Progenitor cell of endocrine pancreas (in vitro differentiated cells): ENCODE measurements around the gene TAPT1. TPM values are rescaled to one million over a fixed set of nuclear protein-coding genes. Genes with fewer than 3 reads are reported as not detected.
A peak's percentile ranks its signal among the peaks of the same experiment; 100 is the strongest.

Experiments used
- DNase-seq: peaks from one replicate; pipeline ENCODE4 v3.0.0; 2021; ENCODE audit warnings: low spot score; ENCODE audit not compliant: unreplicated experiment
- H3K27ac Mint-ChIP-seq: 2 replicates; pipeline ENCODE4 v1.8.0; 2021; ENCODE audit warnings: mild to moderate bottlenecking, moderate library complexity, mixed read lengths
- H3K27me3 Mint-ChIP-seq: 2 replicates; pipeline ENCODE4 v1.8.0; 2021; ENCODE audit warnings: mixed read lengths
- H3K36me3 Mint-ChIP-seq: 2 replicates; pipeline ENCODE4 v1.8.0; 2022; ENCODE audit warnings: mixed read lengths; ENCODE audit not compliant: insufficient read depth
- H3K4me1 Mint-ChIP-seq: 2 replicates; pipeline ENCODE4 v1.8.0; 2021; ENCODE audit warnings: low read depth, mixed read lengths
- H3K4me3 Mint-ChIP-seq: 2 replicates; pipeline ENCODE4 v1.8.0; 2021; ENCODE audit warnings: low read depth, mild to moderate bottlenecking, moderate library complexity, mixed read lengths
- H3K9me3 Mint-ChIP-seq: 2 replicates; pipeline ENCODE4 v1.8.0; 2021; ENCODE audit warnings: low read depth, mixed read lengths
- total RNA-seq: library from RNA; stranded (reverse); gene quantifications from 2 replicates; pipeline ENCODE4 v1.2.1, GENCODE V29; 2021
- TF ChIP-seq, protein P1 (sequence below): fragments of 200-600 bp; sonication (generic); IDR thresholded peaks from one replicate; pipeline ENCODE4 v1.5.0; 2021; ENCODE audit warnings: antibody characterized with exemption, mild to moderate bottlenecking; ENCODE audit not compliant: unreplicated experiment

The TAPT1 gene
- total RNA-seq, 1 donor from 2014 or later = 29.1 TPM

DNA sequence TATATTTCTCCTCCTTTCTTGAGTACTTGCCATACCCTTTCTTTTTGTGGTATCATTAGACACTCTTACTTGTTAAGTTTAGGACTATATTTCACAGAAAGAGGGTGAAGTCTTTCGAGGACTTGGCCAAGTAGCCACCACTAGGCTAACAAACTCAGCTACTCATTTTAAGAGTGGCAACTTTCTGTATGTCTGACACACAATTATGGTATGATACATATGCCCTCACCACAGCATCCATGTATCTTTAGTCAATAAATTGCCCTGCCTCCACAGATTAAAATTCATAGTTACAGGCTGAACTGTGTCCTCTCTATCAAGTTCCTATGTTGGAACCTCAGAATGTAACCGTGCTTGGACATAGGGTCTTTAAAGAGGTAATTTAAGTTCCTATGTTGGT is 23.2 kb downstream of the TAPT1 start:
- no peak for DNase-seq
- Mint-ChIP-seq H3K27me3 (no peaks in the 10 kb centered on the region), H3K9me3 (no peaks in the 10 kb centered on the region)

DNA sequence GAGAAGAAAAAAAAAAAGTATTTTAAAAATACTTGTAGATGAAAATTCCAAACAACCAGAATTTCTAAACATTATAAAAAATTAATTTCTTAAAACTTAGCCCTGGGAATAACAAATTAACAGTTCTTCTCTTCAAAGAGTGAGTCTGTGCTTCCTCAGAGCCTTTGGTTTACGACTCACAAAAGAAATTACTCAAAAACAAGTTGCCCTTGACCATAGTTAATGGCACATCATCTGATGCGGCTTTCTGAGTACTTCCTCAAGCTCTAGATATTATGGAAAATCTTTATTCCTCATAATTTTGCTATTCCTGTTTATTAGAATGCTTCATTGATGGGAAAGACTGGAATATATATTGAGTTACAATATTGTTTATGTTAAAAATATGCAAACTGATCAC is 23.7 kb downstream of the TAPT1 start:
- Mint-ChIP-seq H3K36me3 (no peaks in the 10 kb centered on the region), H3K4me3 (no peak overlapping the region), H3K9me3 (no peaks in the 10 kb centered on the region), H3K27me3 (no peaks in the 10 kb centered on the region), H3K27ac (no peak overlapping the region), H3K4me1 (peaks cover 11% of the 10 kb centered on the region)
- TF ChIP-seq, protein P1, sequence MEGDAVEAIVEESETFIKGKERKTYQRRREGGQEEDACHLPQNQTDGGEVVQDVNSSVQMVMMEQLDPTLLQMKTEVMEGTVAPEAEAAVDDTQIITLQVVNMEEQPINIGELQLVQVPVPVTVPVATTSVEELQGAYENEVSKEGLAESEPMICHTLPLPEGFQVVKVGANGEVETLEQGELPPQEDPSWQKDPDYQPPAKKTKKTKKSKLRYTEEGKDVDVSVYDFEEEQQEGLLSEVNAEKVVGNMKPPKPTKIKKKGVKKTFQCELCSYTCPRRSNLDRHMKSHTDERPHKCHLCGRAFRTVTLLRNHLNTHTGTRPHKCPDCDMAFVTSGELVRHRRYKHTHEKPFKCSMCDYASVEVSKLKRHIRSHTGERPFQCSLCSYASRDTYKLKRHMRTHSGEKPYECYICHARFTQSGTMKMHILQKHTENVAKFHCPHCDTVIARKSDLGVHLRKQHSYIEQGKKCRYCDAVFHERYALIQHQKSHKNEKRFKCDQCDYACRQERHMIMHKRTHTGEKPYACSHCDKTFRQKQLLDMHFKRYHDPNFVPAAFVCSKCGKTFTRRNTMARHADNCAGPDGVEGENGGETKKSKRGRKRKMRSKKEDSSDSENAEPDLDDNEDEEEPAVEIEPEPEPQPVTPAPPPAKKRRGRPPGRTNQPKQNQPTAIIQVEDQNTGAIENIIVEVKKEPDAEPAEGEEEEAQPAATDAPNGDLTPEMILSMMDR = no peak
- DNase-seq = no peak

More for the DNA sequence above, 23.2 kb downstream of the TAPT1 start:
- peaks cover 6% of the 10 kb centered on the region for H3K4me1 Mint-ChIP-seq
- TF ChIP-seq, protein P1 = no peak
- H3K4me3 Mint-ChIP-seq = no peak overlapping the region
- H3K36me3 Mint-ChIP-seq = no peaks in the 10 kb centered on the region
- H3K27ac Mint-ChIP-seq = no peak overlapping the region

DNA sequence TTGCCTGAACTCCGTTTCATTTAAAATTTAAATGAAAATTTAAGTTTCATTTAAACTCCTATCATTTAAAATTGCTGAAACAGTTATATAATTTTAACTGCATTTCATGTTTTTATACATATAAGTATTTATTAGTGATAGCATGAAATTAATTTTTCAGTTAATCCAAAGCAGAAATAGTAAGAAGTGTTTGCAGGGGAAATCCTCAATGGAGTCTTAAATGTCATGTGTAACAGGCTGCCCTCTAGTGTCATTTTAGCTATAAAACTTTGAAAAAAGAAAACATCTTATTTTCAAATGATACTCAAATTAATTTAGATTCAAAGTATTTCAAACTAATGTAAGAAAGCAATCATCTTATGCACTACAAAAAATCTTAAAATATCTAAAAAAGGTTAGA is 27.2 kb downstream of the TAPT1 start:
- no peaks in the 10 kb centered on the region for H3K9me3 Mint-ChIP-seq
- peaks cover 19% of the 10 kb centered on the region for H3K4me1 Mint-ChIP-seq
- H3K36me3 Mint-ChIP-seq = no peaks in the 10 kb centered on the region
- H3K27me3 Mint-ChIP-seq = no peaks in the 10 kb centered on the region
- DNase-seq = no peak
- H3K27ac Mint-ChIP-seq = no peak overlapping the region
- H3K4me3 Mint-ChIP-seq = no peak overlapping the region
- TF ChIP-seq, protein P1 = peak; percentile 59

DNA sequence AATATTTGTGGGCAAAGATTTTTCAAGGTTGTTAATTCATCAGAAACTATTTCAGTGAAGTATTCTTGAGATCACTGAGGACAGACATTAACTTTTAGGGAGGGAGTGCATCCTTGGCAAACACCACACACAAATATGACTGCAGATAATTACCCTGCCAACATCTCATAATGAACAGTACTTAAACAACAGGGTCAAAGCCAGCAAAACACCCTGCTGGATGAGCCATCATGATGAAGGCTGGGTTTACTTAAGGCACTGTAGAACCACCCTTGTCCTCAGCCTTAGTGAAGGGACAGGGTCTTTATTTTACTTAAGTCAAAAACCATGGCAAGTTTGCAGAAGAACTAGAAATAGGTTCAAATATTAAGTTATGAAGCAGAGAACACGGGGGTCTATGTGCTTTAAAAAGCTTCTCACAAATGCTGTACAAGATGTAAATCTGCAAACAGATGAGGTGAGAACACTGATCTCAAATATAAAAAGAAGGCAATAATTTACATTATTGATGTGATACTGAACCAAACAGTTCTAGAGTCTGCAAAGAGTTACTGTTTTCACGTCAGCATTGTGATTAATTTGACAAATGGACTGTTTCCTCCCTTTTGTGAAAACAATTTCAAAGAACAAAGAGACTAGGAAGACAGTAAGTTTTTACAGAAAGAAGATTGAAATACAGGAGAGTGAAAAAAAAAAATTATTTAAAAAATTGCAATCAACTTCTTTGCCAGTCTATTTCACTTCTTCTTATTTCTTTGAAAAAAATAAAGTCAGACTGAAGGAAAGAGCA is 28.2 kb downstream of the TAPT1 start:
- H3K9me3 Mint-ChIP-seq = no peaks in the 10 kb centered on the region
- DNase-seq = no peak
- no peaks in the 10 kb centered on the region for H3K27me3 Mint-ChIP-seq
- no peak overlapping the region for H3K27ac Mint-ChIP-seq
- TF ChIP-seq, protein P1 = no peak
- H3K36me3 Mint-ChIP-seq = no peaks in the 10 kb centered on the region
- H3K4me1 Mint-ChIP-seq = peaks cover 19% of the 10 kb centered on the region
- H3K4me3 Mint-ChIP-seq = no peak overlapping the region

DNA sequence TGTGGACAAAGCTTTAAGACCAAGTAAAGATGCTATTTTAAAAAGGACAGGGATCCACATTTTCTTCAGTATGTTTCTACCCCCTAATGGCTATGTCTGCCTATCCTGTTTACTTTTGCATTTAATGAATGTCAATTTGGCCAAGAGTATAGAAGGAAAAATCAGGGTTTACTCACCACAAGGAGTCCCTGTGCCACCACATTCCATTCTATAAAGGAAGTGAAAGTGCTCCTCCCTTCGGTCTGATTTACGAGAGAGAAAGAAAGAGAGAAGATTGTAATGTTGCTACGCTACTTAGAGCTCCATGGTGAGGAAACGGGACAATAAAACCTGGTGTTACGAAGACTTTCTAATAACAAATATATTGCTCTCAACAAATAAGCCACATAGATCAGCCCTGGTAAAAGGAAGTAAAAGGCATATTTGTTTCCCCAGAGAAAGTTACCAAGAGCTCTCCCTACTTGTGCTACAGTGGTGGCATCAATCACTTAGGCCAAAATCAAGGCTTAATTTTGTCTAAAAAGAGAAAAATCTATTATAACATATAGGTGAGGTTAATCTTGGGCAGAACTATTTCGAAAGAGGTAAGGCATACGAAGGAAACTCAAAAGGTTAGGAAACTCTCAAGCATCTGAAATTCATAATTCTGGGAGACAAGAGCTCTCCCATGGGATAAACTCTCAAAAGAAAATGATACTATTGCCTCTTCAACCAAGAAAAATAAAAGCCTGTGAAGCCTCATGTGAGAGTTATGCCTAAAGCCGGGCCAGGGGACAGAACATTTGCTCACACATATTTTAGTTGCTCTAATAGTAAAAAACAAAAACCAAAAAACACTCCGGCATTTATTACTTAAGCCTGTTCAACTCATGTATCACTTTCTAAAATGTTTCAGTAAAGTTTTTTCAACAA is 29.5 kb downstream of the TAPT1 start:
- Mint-ChIP-seq H3K27ac (peak overlapping the region; percentile 41), H3K27me3 (no peaks in the 10 kb centered on the region), H3K36me3 (no peaks in the 10 kb centered on the region), H3K4me3 (no peak overlapping the region), H3K4me1 (peaks cover 19% of the 10 kb centered on the region), H3K9me3 (no peaks in the 10 kb centered on the region)
- TF ChIP-seq, protein P1 = peak; percentile 52
- DNase-seq = no peak
